SH-SY5Y (cell line): ENCODE results near the gene CCDC117.

Experiments used
- GATA2 ChIP-seq: IDR thresholded peaks from 2 replicates; pipeline ENCODE4 v1.6.1; 2011; ENCODE audit warnings: mild to moderate bottlenecking, low read depth, low read length
- GATA3 ChIP-seq: IDR thresholded peaks from 2 replicates; pipeline ENCODE4 v1.6.1; 2011; ENCODE audit warnings: low read depth, mild to moderate bottlenecking, low read length, moderate library complexity

CCDC117 gene

DNA sequence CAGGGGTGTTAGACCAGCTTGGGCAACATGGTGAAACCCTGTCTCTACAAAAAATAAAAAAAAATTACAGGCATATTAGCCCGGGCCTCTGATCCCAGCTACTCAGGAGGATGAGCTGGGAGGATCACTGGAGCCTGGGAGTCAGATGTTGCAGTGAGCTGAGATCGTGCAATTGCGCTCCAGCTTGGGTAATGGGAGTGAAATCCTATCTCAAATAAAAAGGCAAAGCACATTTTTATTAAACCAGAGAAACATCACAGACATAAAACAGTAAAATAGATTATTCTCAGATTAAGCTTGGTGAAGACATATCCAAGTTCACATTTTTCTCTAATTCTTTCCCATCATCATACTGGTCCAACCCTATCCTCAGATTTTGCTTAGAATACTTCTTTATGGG, 57.9 kb downstream of the CCDC117 start:
- no peak for TF ChIP-seq GATA3
- no peak for TF ChIP-seq GATA2

DNA sequence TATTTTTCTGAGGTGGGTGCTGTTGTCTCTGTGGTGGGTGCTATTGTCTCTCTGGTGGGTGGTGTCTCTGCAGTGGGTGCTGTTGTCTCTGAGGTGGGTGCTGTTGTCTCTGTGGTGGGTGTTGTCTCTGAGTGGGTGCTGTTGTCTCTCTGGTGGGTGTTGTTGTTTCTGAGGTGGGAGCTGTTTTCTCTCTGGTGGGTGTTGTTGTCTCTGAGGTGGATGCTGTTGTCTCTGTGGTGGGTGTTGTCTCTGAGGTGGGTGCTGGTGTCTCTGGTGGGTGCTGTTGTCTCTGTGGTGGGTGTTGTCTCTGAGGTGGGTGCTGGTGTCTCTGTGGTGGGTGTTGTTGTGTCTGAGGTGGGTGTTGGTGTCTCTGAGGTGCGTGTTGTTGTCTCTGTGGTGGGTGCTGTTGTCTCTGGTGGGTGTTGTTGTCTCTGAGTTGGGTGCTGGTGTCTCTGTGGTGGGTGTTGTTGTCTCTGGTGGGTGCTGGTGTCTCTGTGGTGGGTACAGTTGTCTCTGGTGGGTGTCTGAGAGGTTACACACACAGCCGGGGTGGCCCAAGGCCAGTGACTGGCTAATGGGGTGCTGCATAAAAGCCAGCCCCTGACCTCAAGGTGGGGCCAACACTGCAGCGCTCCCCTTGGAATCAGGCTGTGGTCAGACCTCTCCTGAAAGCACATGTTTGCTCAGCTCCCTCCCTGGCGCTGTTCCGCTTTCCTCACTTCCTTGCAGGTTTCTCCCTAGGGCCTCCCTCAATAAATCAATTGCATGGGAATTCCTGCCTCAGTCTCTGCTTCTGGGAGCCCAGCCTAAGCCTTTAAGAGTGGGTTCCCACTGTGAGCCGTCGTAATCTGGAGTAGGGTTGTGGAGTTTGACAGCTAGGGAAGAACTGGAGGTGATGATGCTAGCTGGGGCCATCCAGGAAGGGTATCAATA, 58.9 kb downstream of the CCDC117 start:
- TF ChIP-seq GATA3 (no peak), GATA2 (no peak)

DNA sequence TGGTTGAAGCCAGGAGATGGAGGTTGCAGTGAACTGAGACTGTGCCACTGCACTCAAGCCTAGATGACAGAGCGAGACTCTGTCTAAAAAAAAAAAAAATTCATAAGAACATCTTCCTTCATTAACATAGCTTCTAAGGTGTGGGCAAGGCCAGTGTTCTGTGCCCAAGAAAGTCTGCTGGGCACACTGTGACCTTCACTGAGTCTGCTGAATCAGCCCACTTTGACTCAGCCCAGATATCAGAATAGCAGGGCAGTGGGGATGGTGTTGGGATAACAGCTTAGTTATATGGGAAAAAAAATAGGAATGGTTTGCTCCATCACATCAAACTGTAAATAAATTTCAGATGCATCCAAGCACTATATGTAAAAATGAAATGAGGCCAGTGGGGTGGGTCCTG, 60.2 kb downstream of the CCDC117 start:
- TF ChIP-seq GATA3 = no peak
- no peak for TF ChIP-seq GATA2

DNA sequence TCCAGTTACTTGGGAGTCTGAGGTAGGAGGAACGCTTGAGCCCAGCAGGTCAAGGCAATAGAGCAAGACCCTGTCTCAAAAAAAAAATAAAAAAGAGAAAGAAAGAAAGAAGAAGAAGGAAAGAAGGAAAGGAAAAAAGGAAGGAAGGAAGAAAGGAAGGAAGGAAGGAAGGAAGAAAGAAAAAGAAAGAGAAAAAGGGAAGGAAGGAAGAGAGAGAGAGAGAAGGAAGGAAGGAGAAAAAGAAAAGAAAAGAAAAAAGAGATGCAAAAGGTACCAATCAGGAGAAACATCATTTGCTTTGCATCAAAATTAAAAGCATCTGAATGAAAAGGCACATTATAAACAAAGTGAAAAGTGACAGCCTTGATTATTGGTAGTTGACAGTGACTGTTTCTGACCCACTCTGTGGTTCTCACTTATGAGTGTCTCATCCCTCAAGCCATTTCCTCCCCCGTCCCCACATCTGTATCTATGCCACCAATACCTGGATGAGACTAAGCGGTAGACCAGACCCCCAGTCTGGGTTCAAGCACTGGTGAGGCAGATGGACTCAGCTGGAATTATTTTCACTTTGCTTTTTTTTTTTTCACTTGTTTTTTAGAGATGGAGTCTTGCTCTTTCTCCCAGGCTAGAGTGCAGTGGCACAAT, 60.9 kb downstream of the CCDC117 start:
- no peak for TF ChIP-seq GATA3
- TF ChIP-seq GATA2 = no peak

DNA sequence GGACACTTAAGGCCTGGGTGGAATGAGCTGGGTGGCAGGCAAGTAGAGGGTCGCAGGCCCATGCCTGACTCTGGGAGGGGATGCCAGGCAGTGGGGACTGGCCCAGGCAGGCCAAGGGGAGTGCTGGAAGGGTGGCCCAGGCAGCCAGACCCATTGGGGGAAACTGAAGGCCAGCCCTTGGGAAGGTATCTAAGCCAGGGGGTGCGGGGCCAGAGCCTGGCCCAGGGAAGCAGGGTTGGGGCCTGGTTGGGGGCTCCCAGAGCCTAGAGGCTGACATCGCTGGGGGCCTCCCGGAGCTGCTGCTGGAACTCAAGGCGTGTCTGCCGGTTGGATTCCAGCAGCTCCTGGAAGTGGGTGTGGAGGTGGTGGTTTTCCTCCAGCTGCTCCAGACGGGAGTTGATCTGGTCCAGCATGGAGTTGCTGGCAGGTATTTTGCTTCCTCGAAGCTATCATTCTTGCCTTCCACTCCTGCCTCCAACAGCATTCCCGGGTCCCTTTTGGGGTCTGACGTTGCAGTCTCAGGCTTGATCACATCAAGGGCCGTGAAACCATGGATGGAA, 63.2 kb downstream of the CCDC117 start:
- TF ChIP-seq GATA2 (no peak), GATA3 (no peak)

DNA sequence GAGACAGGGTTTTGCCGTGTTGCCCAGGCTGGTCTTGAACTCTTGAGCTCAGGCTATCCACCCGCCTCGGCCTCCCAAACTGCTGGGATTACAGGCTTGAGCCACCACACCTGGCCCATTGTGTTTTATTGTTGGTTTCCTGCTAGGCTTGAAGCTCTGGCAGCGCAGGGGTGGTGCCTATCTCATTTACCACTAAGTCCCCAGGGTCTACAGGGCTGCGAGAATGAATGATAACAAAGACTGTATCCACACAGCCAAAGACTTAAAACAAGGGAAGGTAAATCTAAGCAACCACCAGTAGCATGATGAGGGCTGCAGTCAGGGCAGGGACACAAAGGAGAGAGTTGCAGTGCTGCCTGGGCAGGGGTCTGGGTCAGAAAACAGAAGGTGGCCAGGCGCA, 65.1 kb downstream of the CCDC117 start:
- TF ChIP-seq GATA3 (no peak), GATA2 (no peak)
